ENCODE measurements around the gene PRRT3.
"Not testable (repeated sequence)": the region's sequence is repeated elsewhere in the genome, so short reads cannot be mapped to it uniquely, and the experiment has no call there.

Gene PRRT3

DNA sequence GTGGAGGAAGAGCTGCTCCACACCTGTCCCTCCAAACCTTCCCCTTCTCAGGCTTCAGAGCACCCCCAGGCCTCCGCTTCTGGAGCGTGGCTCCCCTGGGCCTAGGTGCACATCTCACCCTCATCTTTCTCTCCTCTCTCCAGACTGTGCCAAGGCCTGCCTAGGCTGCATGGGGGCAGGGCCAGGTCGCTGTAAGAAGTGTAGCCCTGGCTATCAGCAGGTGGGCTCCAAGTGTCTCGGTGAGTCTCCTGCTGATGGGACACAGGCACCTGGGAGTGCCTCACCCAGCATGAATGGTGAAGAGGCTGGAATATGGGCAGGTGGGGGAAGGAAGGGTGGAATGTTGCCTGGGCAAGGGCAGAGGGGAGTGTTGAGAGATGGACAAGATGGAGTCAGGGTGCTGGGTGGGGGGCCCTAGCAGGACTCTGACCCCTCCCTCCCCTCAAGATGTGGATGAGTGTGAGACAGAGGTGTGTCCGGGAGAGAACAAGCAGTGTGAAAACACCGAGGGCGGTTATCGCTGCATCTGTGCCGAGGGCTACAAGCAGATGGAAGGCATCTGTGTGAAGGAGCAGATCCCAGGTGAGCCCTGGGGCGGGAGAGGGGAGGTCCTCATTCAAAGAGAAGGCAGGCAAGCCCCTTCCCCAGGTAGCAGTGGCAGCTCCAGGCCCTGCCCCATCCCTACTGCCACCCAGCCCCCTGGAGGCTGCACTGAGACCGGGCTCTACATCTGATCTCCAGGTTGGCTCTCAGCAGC lies 9.1 kb downstream of the PRRT3 start:
- Histone ChIP-seq H3K4me2 (no peak overlapping the region), H3K4me3 (no peak overlapping the region), H4K20me1 (peaks cover 0 to 29% (median 0%) of the 10 kb centered on the region in 11 experiments; a peak in 5 of 22 replicates), H3K9ac (no peak overlapping the region), H3K27me3 (no peaks in the 10 kb centered on the region), H3K27ac (no peak overlapping the region), H3K36me3 (peaks cover 41 to 79% (median 57%) of the 10 kb centered on the region in 11 experiments), H3K9me3 (replicated peaks in 1 of 11) (peaks cover 0 to 4% (median 0%) of the 10 kb centered on the region in 11 experiments; a peak in 1 of 22 replicates), H3K4me1 (no peaks in the 10 kb centered on the region)
- no peak for TF ChIP-seq Cebpa-rat (IDR thresholded peaks at IDR 0.05)

DNA sequence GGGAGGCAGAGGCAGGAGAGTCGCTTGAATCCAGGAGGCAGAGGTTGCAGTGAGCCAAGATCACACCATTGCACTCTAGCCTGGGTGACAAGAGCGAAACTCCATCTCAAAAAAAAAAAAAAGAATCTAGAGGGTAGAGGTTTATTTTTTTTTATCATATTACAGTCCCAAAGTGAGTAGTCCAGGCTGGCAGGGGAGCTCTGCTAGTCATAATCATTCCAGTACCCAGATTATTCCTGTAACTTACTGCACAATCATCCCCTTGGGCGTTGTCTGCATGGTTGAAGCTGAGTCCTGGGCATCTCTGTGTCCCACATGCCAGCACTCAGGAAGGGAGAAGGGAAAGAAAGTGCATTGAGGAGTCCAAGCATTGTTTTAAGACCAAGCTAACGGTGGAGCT lies 10.0 kb downstream of the PRRT3 start:
- Histone ChIP-seq H3K4me3 (no peak overlapping the region), H3K4me2 (no peak overlapping the region), H4K20me1 (peaks cover 0 to 19% (median 0%) of the 10 kb centered on the region in 11 experiments; a peak in 7 of 22 replicates), H3K27ac (no peak overlapping the region), H3K27me3 (no peaks in the 10 kb centered on the region), H3K9ac (no peak overlapping the region), H3K9me3 (replicated peaks in 1 of 11) (peaks cover 0 to 4% (median 0%) of the 10 kb centered on the region in 11 experiments; a peak in 1 of 22 replicates), H3K36me3 (peaks cover 45 to 80% (median 65%) of the 10 kb centered on the region in 11 experiments), H3K4me1 (no peaks in the 10 kb centered on the region)
- no peak for TF ChIP-seq Cebpa-rat (IDR thresholded peaks at IDR 0.05)

DNA sequence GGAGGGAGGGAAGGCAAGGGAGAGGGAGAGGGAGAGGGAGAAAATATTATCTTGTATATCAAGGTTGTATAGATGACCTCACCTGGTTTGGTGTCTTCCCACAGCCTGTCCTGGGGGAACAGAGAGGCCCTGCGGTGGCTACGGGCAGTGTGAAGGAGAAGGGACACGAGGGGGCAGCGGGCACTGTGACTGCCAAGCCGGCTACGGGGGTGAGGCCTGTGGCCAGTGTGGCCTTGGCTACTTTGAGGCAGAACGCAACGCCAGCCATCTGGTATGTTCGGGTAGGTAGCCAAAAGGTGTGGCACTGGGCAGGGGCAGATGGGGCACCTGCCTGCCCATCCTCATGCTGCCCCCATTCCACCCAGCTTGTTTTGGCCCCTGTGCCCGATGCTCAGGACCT lies 11.5 kb downstream of the PRRT3 start:
- no peak overlapping the region for H3K4me2 ChIP-seq
- no peaks in the 10 kb centered on the region for H3K27me3 ChIP-seq
- no peak for TF ChIP-seq Cebpa-rat (IDR thresholded peaks at IDR 0.05)
- H4K20me1 ChIP-seq: peaks cover 0 to 17% (median 0%) of the 10 kb centered on the region in 11 experiments; a peak in 7 of 22 replicates
- H3K36me3 ChIP-seq: peaks cover 40 to 79% (median 64%) of the 10 kb centered on the region in 11 experiments
- H3K9me3 ChIP-seq (replicated peaks in 1 of 11): no peaks in the 10 kb centered on the region
- peaks cover 2 to 10% (median 5%) of the 10 kb centered on the region in 10 experiments; a peak in 17 of 20 replicates for H3K4me1 ChIP-seq
- H3K27ac ChIP-seq: no peak overlapping the region
- H3K4me3 ChIP-seq: no peak overlapping the region
- no peak overlapping the region for H3K9ac ChIP-seq

DNA sequence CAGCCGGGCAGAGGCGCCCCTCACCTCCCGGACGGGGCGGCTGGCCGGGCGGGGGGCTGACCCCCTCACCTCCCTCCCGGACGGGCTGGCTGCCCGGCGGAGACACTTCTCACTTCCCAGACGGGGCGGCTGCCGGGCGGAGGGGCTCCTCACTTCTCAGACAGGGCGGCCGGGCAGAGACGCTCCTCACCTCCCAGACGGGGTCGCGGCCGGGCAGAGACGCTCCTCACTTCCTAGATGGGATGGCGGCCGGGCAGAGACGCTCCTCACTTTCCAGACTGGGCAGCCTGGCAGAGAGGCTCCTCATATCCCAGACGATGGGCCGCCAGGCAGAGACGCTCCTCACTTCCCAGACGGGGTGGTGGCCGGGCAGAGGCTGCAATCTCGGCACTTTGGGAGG lies 12.3 kb downstream of the PRRT3 start:
- H3K27me3 ChIP-seq; H3K4me3 ChIP-seq; H3K27ac ChIP-seq; H3K9ac ChIP-seq; H3K4me2 ChIP-seq; H3K9me3 ChIP-seq (replicated peaks in 1 of 11): not testable (repeated sequence)
- Histone ChIP-seq H3K4me1 (peaks cover 11 to 19% (median 13%) of the 10 kb centered on the region in 10 experiments), H3K36me3 (peaks cover 40 to 78% (median 67%) of the 10 kb centered on the region in 11 experiments), H4K20me1 (peaks cover 0 to 17% (median 0%) of the 10 kb centered on the region in 11 experiments; a peak in 7 of 22 replicates)

DNA sequence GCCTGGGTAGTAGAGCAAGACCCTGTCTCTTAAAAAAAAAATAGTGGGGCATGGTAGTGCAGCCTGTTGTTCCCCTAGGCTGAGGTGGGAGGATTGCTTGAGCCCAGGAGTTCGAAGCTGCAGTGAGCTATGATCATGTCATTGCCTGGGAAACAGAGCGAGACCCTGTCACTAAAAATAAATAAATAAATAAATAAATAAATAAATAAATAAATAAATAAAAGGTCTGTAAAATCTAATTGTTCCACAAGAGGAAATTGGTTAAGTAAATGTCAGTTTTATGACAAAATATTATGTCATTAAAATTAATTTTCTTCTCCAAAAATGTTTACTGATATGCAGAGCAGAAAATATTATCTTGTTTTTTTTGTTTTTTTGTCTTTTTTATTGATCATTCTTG lies 13.2 kb downstream of the PRRT3 start:
- TF ChIP-seq Cebpa-rat (IDR thresholded peaks at IDR 0.05): no peak
- Histone ChIP-seq H3K4me1 (peaks cover 19 to 27% (median 21%) of the 10 kb centered on the region in 10 experiments), H3K4me3 (no peak overlapping the region), H3K27ac (no peak overlapping the region), H3K4me2 (no peak overlapping the region), H3K9ac (no peak overlapping the region), H3K27me3 (no peaks in the 10 kb centered on the region), H3K36me3 (peaks cover 35 to 69% (median 58%) of the 10 kb centered on the region in 11 experiments), H3K9me3 (replicated peaks in 1 of 11) (no peaks in the 10 kb centered on the region), H4K20me1 (peaks cover 0 to 17% (median 0%) of the 10 kb centered on the region in 11 experiments; a peak in 6 of 22 replicates)

DNA sequence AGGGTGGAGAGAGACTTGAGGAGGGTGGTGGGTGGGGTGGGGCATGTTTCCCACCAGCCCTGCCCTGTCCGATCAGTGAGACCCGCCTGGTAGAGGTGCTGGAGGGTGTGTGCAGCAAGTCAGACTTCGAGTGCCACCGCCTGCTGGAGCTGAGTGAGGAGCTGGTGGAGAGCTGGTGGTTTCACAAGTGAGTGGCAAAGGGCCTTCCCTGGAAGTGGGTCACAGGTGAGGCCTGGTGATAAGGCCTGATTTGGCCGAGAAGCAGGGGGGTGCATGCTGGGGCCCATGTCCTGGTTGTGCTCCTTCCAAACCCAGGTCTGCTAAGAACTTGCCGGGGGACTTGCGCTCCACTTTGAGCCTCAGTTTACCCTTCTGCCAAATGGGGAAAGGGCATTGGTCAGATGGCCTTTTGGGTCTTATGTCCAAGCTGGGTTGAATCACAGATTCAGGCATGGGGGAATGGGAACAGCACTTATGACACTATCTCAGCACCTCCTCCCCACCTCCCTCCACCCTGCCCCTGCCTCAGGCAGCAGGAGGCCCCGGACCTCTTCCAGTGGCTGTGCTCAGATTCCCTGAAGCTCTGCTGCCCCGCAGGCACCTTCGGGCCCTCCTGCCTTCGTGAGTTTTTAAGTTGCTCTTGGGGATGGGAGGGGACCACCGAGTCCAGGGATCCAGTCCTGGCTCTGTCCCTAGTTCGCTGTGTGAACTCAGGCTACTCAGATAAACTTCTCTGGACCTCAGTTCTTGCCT lies 14.5 kb downstream of the PRRT3 start:
- H3K27me3 ChIP-seq: no peaks in the 10 kb centered on the region
- TF ChIP-seq Cebpa-rat (IDR thresholded peaks at IDR 0.05): no peak
- H3K36me3 ChIP-seq: peaks cover 23 to 56% (median 45%) of the 10 kb centered on the region in 11 experiments
- peaks cover 0 to 12% (median 0%) of the 10 kb centered on the region in 11 experiments; a peak in 4 of 22 replicates for H4K20me1 ChIP-seq
- H3K27ac ChIP-seq: no peak overlapping the region
- H3K4me3 ChIP-seq: no peak overlapping the region
- H3K4me2 ChIP-seq: no peak overlapping the region
- H3K9ac ChIP-seq: no peak overlapping the region
- H3K9me3 ChIP-seq (replicated peaks in 1 of 11): no peaks in the 10 kb centered on the region
- H3K4me1 ChIP-seq: peaks cover 19 to 27% (median 23%) of the 10 kb centered on the region in 10 experiments

DNA sequence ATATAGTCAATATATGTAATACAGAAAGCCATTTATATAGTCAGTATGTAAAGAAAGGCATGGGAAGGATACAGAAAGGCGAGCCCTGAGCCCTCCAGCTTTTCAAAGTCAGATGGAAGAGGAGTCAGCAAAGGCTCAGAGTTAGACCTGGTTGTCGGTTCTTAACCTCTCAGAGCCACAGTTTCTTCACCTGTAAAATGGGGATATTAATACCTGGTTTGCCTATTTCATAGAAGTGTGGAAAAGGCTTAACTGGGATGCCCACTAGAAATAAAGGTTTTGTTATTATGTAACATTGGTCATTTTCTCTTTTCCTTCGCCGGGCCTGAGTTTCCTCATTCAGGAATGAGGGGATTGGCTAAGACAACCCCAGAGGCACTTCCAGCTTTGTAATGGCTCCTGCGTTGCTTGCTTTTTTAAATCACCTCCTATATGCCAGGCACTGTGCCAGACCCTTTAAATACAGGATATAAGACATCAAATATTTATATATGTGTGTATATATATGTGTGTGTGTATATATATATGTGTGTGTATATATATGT lies 16.2 kb downstream of the PRRT3 start:
- no peak for TF ChIP-seq Cebpa-rat (IDR thresholded peaks at IDR 0.05)
- no peak overlapping the region; a peak in 1 of 20 replicates for H3K4me3 ChIP-seq
- peak overlapping the region; percentile 92 to 100 (median 99); a peak in 18 of 22 replicates for H3K4me2 ChIP-seq
- H3K4me1 ChIP-seq: peaks cover 29 to 37% (median 32%) of the 10 kb centered on the region in 10 experiments
- no peak overlapping the region for H3K27ac ChIP-seq
- H3K9me3 ChIP-seq (replicated peaks in 1 of 11): no peaks in the 10 kb centered on the region
- H3K27me3 ChIP-seq: no peaks in the 10 kb centered on the region
- peaks cover 0 to 12% (median 0%) of the 10 kb centered on the region in 11 experiments; a peak in 2 of 22 replicates for H4K20me1 ChIP-seq
- peak overlapping the region in 3 of 11 experiments; percentile 91 to 97 (median 96); a peak in 4 of 22 replicates for H3K9ac ChIP-seq
- H3K36me3 ChIP-seq: peaks cover 19 to 43% (median 34%) of the 10 kb centered on the region in 11 experiments

DNA sequence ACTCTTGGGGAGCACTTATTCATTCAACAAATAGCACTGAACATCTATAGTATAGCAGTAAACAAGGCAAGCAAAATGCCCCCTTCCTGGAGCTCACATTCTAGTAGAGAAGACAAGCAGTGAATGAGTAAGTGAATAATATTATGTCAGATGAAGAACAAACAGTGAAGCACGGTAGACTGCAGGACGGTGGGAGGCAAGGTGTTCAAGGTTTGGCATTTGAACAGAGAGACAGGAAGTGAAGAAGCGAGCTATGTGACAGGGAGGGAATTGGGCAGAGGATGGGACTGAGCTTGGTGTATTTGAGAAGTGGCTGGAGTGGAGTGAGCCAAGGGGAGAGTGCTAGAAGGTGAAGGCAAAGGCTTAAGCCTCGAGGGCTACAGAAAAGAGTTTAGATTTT lies 17.2 kb downstream of the PRRT3 start:
- H3K27me3 ChIP-seq: no peaks in the 10 kb centered on the region
- H3K9ac ChIP-seq: peak overlapping the region; percentile 86 to 97 (median 91); a peak in 18 of 22 replicates
- peaks cover 0 to 12% (median 0%) of the 10 kb centered on the region in 11 experiments; a peak in 2 of 22 replicates for H4K20me1 ChIP-seq
- H3K4me3 ChIP-seq: peak overlapping the region; percentile 67 to 81 (median 72); a peak in 15 of 20 replicates
- H3K27ac ChIP-seq: peak overlapping the region in 1 of 11 experiments; percentile 93; a peak in 3 of 22 replicates
- TF ChIP-seq Cebpa-rat (IDR thresholded peaks at IDR 0.05): no peak
- H3K4me2 ChIP-seq: peak overlapping the region; percentile 92 to 100 (median 99)
- H3K4me1 ChIP-seq: peaks cover 29 to 37% (median 32%) of the 10 kb centered on the region in 10 experiments
- H3K9me3 ChIP-seq (replicated peaks in 1 of 11): no peaks in the 10 kb centered on the region
- peaks cover 15 to 39% (median 30%) of the 10 kb centered on the region in 11 experiments; a peak in 21 of 22 replicates for H3K36me3 ChIP-seq

All from BLaER1 treated with 17β-estradiol and CSF1 and Interleukin-3, amounts not matched to agents 10 nM and 100 nM (cell line).